HepG2 (cell line): ENCODE measurements around the gene RFX2.

Experiments used
- ATRX ChIP-seq: sonication (generic); formaldehyde crosslinking; IDR thresholded peaks from 2 replicates; pipeline ENCODE4 v1.4.0; 2020; ENCODE audit warnings: missing genetic modification reagents, borderline replicate concordance
- CBFB ChIP-seq: sonication (generic); formaldehyde crosslinking; IDR thresholded peaks from 2 replicates; pipeline ENCODE4 v1.4.0; 2020; ENCODE audit warnings: missing genetic modification reagents
- CTCF ChIP-seq: sonication (generic); formaldehyde crosslinking; IDR thresholded peaks from 2 replicates; pipeline ENCODE4 v1.5.0; 2020; ENCODE audit warnings: mild to moderate bottlenecking, missing genetic modification reagents, moderate library complexity
- FOXK2 ChIP-seq: fragments of 450-650 bp; IDR thresholded peaks from 2 replicates; pipeline ENCODE4 v1.6.1; 2016
- JUND ChIP-seq: sonication (generic); formaldehyde crosslinking; IDR thresholded peaks from 2 replicates; pipeline ENCODE4 v1.8.0; 2022; ENCODE audit warnings: mild to moderate bottlenecking, missing genetic modification reagents
- NFE2L2 ChIP-seq: fragments of 150-350 bp; IDR thresholded peaks from 2 replicates; pipeline ENCODE4 v1.6.1; 2014; ENCODE audit warnings: low read length
- POLR2A ChIP-seq, 2 experiments: IDR thresholded peaks; 2 replicates each; pipeline ENCODE4 v1.6.1; 2011; ENCODE audit warnings: low read depth in 2 of 2, low read length in 2 of 2, mild to moderate bottlenecking in 1 of 2, moderate library complexity in 1 of 2; ENCODE audit not compliant: insufficient read depth in 1 of 2
- SETDB1 ChIP-seq: sonication (generic); formaldehyde crosslinking; IDR thresholded peaks from 2 replicates; pipeline ENCODE4 v1.5.1; 2020; ENCODE audit warnings: missing genetic modification reagents, mild to moderate bottlenecking, borderline replicate concordance
- USF2 ChIP-seq, 2 experiments: sonication (generic) in 1 of 2; formaldehyde crosslinking in 1 of 2; IDR thresholded peaks; 2 replicates each; pipeline versions ENCODE4 v1.5.1 to v1.6.1; 2011 to 2020; ENCODE audit warnings: borderline replicate concordance in 1 of 2, low read depth in 1 of 2, low read length in 1 of 2, mild to moderate bottlenecking in 1 of 2, missing genetic modification reagents in 1 of 2, moderate library complexity in 1 of 2
- ZBTB21 ChIP-seq: sonication (generic); formaldehyde crosslinking; IDR thresholded peaks from 2 replicates; pipeline ENCODE4 v1.4.0; 2020; ENCODE audit warnings: missing genetic modification reagents
- ZNF232 ChIP-seq: sonication (generic); formaldehyde crosslinking; IDR thresholded peaks from 2 replicates; pipeline ENCODE4 v1.4.0; 2020; ENCODE audit warnings: missing genetic modification reagents, borderline replicate concordance

GRCh38 chr19:6079107-6079506 lies 31.2 kb downstream of the RFX2 start:
- no peak for TF ChIP-seq ZNF232
- no peak for TF ChIP-seq POLR2A (IDR thresholded peaks at IDR 0.05; ENCODE audit: insufficient read depth in 1 of 2, low read depth in 2 of 2, low read length in 2 of 2)
- no peak for TF ChIP-seq NFE2L2
- no peak for TF ChIP-seq SETDB1
- no peak for TF ChIP-seq CTCF (CRISPR knock-in tag)
- TF ChIP-seq JUND = no peak
- TF ChIP-seq CBFB (CRISPR knock-in tag) = no peak
- TF ChIP-seq USF2 (IDR thresholded peaks at IDR 0.05; ENCODE audit: low read depth, low read length) = no peak
- TF ChIP-seq USF2 (CRISPR knock-in tag; IDR thresholded peaks at IDR 0.05; ENCODE audit: borderline replicate concordance) = no peak
- no peak for TF ChIP-seq ATRX (CRISPR knock-in tag)
- TF ChIP-seq FOXK2 = no peak
- TF ChIP-seq ZBTB21 = no peak
